Spinal cord (tissue), 10 donors: ENCODE results near the gene DCLK2. TPM values are rescaled to one million over a fixed set of nuclear protein-coding genes. Genes with fewer than 3 reads are reported as not detected.
A peak's percentile ranks its signal among the peaks of the same experiment; 100 is the strongest.

ENCODE experiments used
- DNase-seq, 6 donors: peaks; one replicate each; pipeline versions ENCODE4 v3.0.0 to v3.0.0-alpha.2; 2013 to 2015; ENCODE audit warnings: low spot score in 6 of 6, low read depth in 4 of 6
- H3K27ac ChIP-seq: one replicate; pipeline ENCODE4 v1.5.1; 2013; ENCODE audit warnings: low read depth, low read length, control low read depth
- H3K27me3 ChIP-seq: one replicate; pipeline ENCODE4 v1.6.1; 2013; ENCODE audit warnings: low read length; ENCODE audit not compliant: control insufficient read depth, insufficient read depth
- H3K36me3 ChIP-seq: one replicate; pipeline ENCODE4 v1.6.1; 2013; ENCODE audit warnings: low read length; ENCODE audit not compliant: control insufficient read depth, insufficient read depth
- H3K4me1 ChIP-seq: one replicate; pipeline ENCODE4 v1.6.1; 2013; ENCODE audit warnings: low read length; ENCODE audit not compliant: control insufficient read depth, insufficient read depth
- H3K4me3 ChIP-seq: one replicate; pipeline ENCODE4 v1.5.1; 2013; ENCODE audit warnings: low read depth, low read length, control low read depth
- H3K9me3 ChIP-seq: one replicate; pipeline ENCODE4 v1.6.1; 2013; ENCODE audit warnings: low read length; ENCODE audit not compliant: control insufficient read depth, insufficient read depth
- WGBS: methylation state at CpG from one replicate; pipeline ENCODE4 v1.1.5; 2013; ENCODE audit warnings: missing lambda C conversion rate; ENCODE audit not compliant: insufficient coverage; 5-methylcytosine and 5-hydroxymethylcytosine counted together
- polyA plus RNA-seq, 2 donors: library from polyadenylated mRNA; unstranded; fragments of 120-200 nt; gene quantifications; one replicate each; pipeline ENCODE4 v1.2.1, GENCODE V29; 2013; ENCODE audit not compliant: insufficient read length in 2 of 2
- total RNA-seq, 2 donors: library from RNA; depleted of rRNA in 1 of 2; stranded (reverse); fragments of 120-200 nt in 1 of 2; fragments of >200 nt in 1 of 2; gene quantifications; one replicate each; pipeline versions ENCODE4 v1.2.3 to v1.2.4, GENCODE V29; 2013 to 2014
- donor health status: healthy.

DCLK2 gene
- total and polyA plus RNA-seq, 4 donors, result 79.1 to 234 (median 156) TPM

GRCh38 chr4:150216726-150217125 lies 138.5 kb downstream of the DCLK2 start:
- DNase-seq, result peak in 2 of 6 donors; percentile 78 to 79
- peak overlapping the region; percentile 78 for H3K27ac ChIP-seq
- peaks cover 4% of the 10 kb centered on the region for H3K36me3 ChIP-seq
- H3K4me3 ChIP-seq, result no peak overlapping the region
- no peaks in the 10 kb centered on the region for H3K27me3 ChIP-seq
- peaks cover 20% of the 10 kb centered on the region for H3K4me1 ChIP-seq
- no peaks in the 10 kb centered on the region for H3K9me3 ChIP-seq
- 27% methylated on average over 4 of the region's 5 CpGs for WGBS

DNA sequence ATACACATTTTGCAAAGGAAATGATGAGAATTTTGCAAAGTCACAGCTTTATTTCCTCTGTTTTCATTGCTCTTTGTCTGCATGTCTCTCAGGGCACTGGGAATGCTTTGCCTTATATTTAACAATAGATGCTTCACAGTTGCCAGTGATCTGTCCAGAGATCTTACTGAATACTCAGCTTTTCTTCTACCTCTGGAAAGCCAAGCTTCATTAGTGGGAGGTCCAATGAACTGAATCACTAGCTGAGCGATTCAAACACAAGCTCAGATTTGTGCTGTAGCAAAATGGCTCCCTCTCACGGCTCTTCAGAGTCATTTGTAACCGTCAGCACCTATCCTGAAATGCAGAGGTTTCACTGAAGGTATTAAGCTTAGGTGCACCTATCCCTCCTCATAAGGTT lies 138.9 kb downstream of the DCLK2 start:
- H3K4me1 ChIP-seq, result peaks cover 20% of the 10 kb centered on the region
- DNase-seq, result peak in 5 of 6 donors; percentile 70 to 97 (median 76)
- H3K4me3 ChIP-seq, result no peak overlapping the region
- H3K27ac ChIP-seq, result peak overlapping the region; percentile 78
- no peaks in the 10 kb centered on the region for H3K9me3 ChIP-seq
- WGBS, result no CpG with 5 or more reads among the region's 3 CpGs
- H3K36me3 ChIP-seq, result peaks cover 4% of the 10 kb centered on the region
- H3K27me3 ChIP-seq, result no peaks in the 10 kb centered on the region

DNA sequence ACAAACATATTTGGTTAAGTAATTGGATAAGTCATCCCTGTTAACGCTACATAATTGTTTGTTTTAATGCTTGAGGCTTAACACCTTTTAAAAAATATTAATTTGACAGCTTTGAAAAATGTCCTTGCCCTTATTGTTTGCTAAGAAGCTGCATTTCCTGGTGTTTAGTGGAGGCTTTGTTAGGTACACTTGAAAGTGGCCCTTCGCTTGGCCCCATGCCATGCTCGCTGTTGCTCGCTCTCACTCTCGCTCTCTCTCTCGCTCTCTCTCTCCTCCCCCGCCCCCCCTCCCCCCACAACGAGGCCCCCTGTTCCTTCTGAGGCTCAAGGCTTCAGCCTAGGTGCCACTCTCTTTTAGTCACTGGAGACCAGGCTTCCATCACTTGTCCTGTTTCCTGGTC lies 139.6 kb downstream of the DCLK2 start:
- Histone ChIP-seq H3K4me3 (no peak overlapping the region), H3K27ac (peak overlapping the region; percentile 78), H3K4me1 (peaks cover 20% of the 10 kb centered on the region), H3K36me3 (peaks cover 8% of the 10 kb centered on the region), H3K9me3 (no peaks in the 10 kb centered on the region), H3K27me3 (no peaks in the 10 kb centered on the region)
- DNase-seq, result peak in 2 of 6 donors; percentile 69 to 78
- no CpG with 5 or more reads among the region's 8 CpGs for WGBS

- no peak for DNase-seq
- H3K27ac ChIP-seq, result peak overlapping the region; percentile 51
- H3K4me3 ChIP-seq, result no peak overlapping the region
- no peaks in the 10 kb centered on the region for H3K9me3 ChIP-seq
- peaks cover 20% of the 10 kb centered on the region for H3K4me1 ChIP-seq
- peaks cover 10% of the 10 kb centered on the region for H3K36me3 ChIP-seq
- H3K27me3 ChIP-seq, result no peaks in the 10 kb centered on the region
- 100% methylated on average over 2 of the region's 2 CpGs for WGBS
These were observed 140.2 kb downstream of the DCLK2 start for GRCh38 chr4:150218447-150218846.

DNA sequence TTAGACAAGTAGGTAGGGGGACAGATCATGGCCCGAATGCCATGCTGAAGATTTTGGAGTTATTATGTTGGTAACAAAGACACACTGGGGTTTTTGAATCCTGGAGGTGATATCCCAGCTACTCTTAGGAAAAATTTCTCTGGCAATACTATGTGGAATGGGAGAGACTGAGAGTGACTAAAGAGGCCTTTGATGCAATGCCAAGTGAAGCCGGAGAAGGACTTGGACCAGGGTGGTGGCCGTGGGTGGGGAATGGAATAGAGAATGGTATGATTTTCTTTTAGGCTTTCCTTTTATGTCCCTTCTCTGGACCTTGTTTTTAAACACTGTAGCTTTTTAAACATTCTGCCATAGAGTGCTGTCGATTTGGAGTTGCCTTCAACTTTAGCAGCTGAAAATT lies 141.6 kb downstream of the DCLK2 start:
- WGBS, result 89% methylated on average over 1 of the region's 4 CpGs
- no peak for DNase-seq

GRCh38 chr4:150224896-150225591 lies 146.8 kb downstream of the DCLK2 start:
- no CpG with 5 or more reads among the region's 6 CpGs for WGBS
- H3K4me3 ChIP-seq, result no peak overlapping the region
- H3K27ac ChIP-seq, result peak overlapping the region; percentile 20
- H3K27me3 ChIP-seq, result no peaks in the 10 kb centered on the region
- peaks cover 8% of the 10 kb centered on the region for H3K4me1 ChIP-seq
- no peaks in the 10 kb centered on the region for H3K9me3 ChIP-seq
- peaks cover 18% of the 10 kb centered on the region for H3K36me3 ChIP-seq
- DNase-seq, result peak in 1 of 6 donors; percentile 31

More for the DNA sequence above, 141.6 kb downstream of the DCLK2 start:
- Histone ChIP-seq H3K27me3 (no peaks in the 10 kb centered on the region), H3K36me3 (peaks cover 14% of the 10 kb centered on the region), H3K27ac (no peak overlapping the region), H3K4me1 (peaks cover 20% of the 10 kb centered on the region), H3K9me3 (no peaks in the 10 kb centered on the region), H3K4me3 (no peak overlapping the region)

DNA sequence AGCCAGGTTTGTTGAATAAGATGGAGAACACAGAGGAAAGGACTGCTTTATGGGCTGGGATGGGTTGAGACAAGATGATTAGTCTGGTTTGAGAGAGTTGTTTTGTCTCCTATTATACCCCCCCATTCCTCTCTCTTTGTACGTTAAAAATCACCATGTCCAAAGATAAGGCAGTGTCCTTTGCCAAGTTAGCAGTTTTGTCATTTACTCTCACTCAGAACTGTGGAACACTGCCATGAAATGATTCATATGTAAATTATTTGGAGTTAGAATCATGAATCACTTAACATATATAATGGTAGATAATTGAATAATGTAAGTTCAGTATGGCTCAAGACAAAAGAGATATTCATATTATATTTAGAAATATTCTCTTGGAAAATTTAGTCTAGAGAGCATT lies 151.3 kb downstream of the DCLK2 start:
- Histone ChIP-seq H3K4me1 (peaks cover 8% of the 10 kb centered on the region), H3K36me3 (peaks cover 14% of the 10 kb centered on the region), H3K4me3 (no peak overlapping the region), H3K27ac (peak overlapping the region; percentile 40), H3K9me3 (no peaks in the 10 kb centered on the region), H3K27me3 (no peaks in the 10 kb centered on the region)
- no CpG with 5 or more reads among the region's 1 CpG for WGBS
- peak in 2 of 6 donors; percentile 45 to 85 for DNase-seq

DNA sequence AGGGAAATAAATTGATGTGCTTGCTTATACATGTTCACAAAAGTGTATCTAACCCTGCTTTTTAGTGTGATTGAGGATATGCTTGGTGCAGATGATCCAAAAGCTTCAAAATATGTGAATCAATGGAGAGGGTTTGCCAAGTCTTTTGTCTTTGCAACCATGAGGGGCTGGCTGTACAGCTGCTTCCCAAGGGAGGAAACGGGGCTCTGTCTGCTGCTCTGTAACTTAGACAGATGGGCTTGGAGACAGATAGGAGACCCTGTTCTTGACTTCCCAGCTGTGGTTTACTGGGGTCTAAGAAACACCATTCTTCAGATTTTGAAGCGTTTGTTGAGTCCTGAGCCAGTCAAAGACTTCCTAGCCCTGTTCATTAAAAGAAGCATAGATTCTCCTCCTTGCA lies 152.3 kb downstream of the DCLK2 start:
- WGBS, result 33% methylated on average over 1 of the region's 2 CpGs
- peaks cover 13% of the 10 kb centered on the region for H3K36me3 ChIP-seq
- no peaks in the 10 kb centered on the region for H3K27me3 ChIP-seq
- peak overlapping the region; percentile 18 for H3K27ac ChIP-seq
- no peak overlapping the region for H3K4me3 ChIP-seq
- H3K4me1 ChIP-seq, result peaks cover 12% of the 10 kb centered on the region
- DNase-seq, result peak in 2 of 6 donors; percentile 81
- no peaks in the 10 kb centered on the region for H3K9me3 ChIP-seq

GRCh38 chr4:150231107-150231770 lies 153.0 kb downstream of the DCLK2 start:
- Histone ChIP-seq H3K36me3 (peaks cover 13% of the 10 kb centered on the region), H3K27me3 (no peaks in the 10 kb centered on the region), H3K4me1 (peaks cover 12% of the 10 kb centered on the region), H3K4me3 (no peak overlapping the region), H3K27ac (no peak overlapping the region), H3K9me3 (no peaks in the 10 kb centered on the region)
- no CpG with 5 or more reads among the region's 4 CpGs for WGBS
- peak in 1 of 6 donors; percentile 45 for DNase-seq

DNA sequence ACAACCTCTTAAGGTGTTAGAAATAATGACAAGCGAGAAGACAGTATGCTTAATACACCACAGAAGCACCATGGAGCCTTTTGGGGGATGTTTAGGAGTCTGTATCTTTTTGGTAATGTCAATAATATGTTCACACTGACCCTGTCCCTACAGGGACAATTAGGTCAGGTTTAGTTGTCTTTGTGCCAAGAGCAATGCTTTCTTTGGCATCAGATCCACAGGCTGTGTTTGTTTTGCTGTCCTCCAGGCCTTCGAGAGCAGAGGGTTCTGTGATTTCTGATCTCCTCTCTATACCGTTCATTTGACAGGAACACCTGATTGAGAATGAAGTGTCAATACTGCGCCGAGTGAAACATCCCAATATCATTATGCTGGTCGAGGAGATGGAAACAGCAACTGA lies 153.8 kb downstream of the DCLK2 start:
- Histone ChIP-seq H3K27me3 (no peaks in the 10 kb centered on the region), H3K36me3 (peaks cover 13% of the 10 kb centered on the region), H3K27ac (no peak overlapping the region), H3K4me3 (no peak overlapping the region), H3K4me1 (peaks cover 12% of the 10 kb centered on the region), H3K9me3 (no peaks in the 10 kb centered on the region)
- no CpG with 5 or more reads among the region's 6 CpGs for WGBS
- DNase-seq, result no peak
